Mesenchymal stem cell (in vitro differentiated cells and primary cell): ENCODE results near the gene DPYD.

Source experiments
- DNase-seq: peaks from one replicate; pipeline ENCODE4 v3.0.0-alpha.2; 2013
- H2AFZ ChIP-seq: one replicate; pipeline ENCODE4 v1.6.1; 2013; ENCODE audit warnings: low read depth, mild to moderate bottlenecking, control low read depth, inconsistent platforms, low read length, moderate library complexity
- H2AK5ac ChIP-seq: 2 replicates; pipeline ENCODE4 v1.6.1; 2013; ENCODE audit warnings: low read length, moderate library complexity, mild to moderate bottlenecking, inconsistent platforms; ENCODE audit not compliant: severe bottlenecking
- H2BK120ac ChIP-seq: one replicate; pipeline ENCODE4 v1.6.1; 2013; ENCODE audit warnings: low read depth, mild to moderate bottlenecking, inconsistent platforms, low read length, moderate library complexity
- H2BK12ac ChIP-seq, 2 experiments: one replicate each; pipeline ENCODE4 v1.6.1; 2013; ENCODE audit warnings: inconsistent platforms in 2 of 2, low read length in 2 of 2, mild to moderate bottlenecking in 2 of 2, moderate library complexity in 2 of 2, control low read depth in 1 of 2
- H2BK15ac ChIP-seq: one replicate; pipeline ENCODE4 v1.6.1; 2013; ENCODE audit warnings: mild to moderate bottlenecking, low read depth, inconsistent platforms; ENCODE audit not compliant: poor library complexity, severe bottlenecking
- H2BK5ac ChIP-seq: 2 replicates; pipeline ENCODE4 v1.6.1; 2013; ENCODE audit warnings: low read depth, mild to moderate bottlenecking, low read length, control low read depth, inconsistent platforms; ENCODE audit not compliant: poor library complexity, severe bottlenecking
- H3K14ac ChIP-seq, 2 experiments: one replicate each; pipeline ENCODE4 v1.6.1; 2013; ENCODE audit warnings: inconsistent platforms in 2 of 2, low read length in 2 of 2, control low read depth in 1 of 2, mild to moderate bottlenecking in 1 of 2, moderate library complexity in 1 of 2
- H3K18ac ChIP-seq, 2 experiments: one replicate each; pipeline ENCODE4 v1.6.1; 2013; ENCODE audit warnings: inconsistent platforms in 2 of 2, low read length in 2 of 2, control low read depth in 1 of 2, low read depth in 1 of 2, mild to moderate bottlenecking in 1 of 2
- H3K23ac ChIP-seq, 2 experiments: one replicate each; pipeline ENCODE4 v1.6.1; 2013; ENCODE audit warnings: inconsistent platforms in 2 of 2, low read length in 2 of 2, mild to moderate bottlenecking in 2 of 2, moderate library complexity in 2 of 2, control low read depth in 1 of 2
- H3K27ac ChIP-seq: 2 replicates; pipeline ENCODE4 v1.5.1; 2013; ENCODE audit warnings: mild to moderate bottlenecking, moderate library complexity, low read length, control low read depth, inconsistent platforms; ENCODE audit not compliant: poor library complexity, severe bottlenecking
- H3K27me3 ChIP-seq, 2 experiments: 2 replicates each; pipeline versions ENCODE4 v1.6.1 to v1.7.0; 2013; ENCODE audit warnings: low read length in 2 of 2, mild to moderate bottlenecking in 2 of 2, moderate library complexity in 2 of 2, control low read depth in 1 of 2, inconsistent platforms in 1 of 2; ENCODE audit not compliant: control insufficient read depth in 1 of 2, insufficient read depth in 1 of 2
- H3K36me3 ChIP-seq, 2 experiments: 2 replicates each; pipeline versions ENCODE4 v1.6.1 to v1.7.0; 2013; ENCODE audit warnings: low read length in 2 of 2, control low read depth in 1 of 2, inconsistent platforms in 1 of 2, low read depth in 1 of 2, mild to moderate bottlenecking in 1 of 2; ENCODE audit not compliant: insufficient read depth in 2 of 2, control insufficient read depth in 1 of 2
- H3K4ac ChIP-seq, 2 experiments: one replicate each; pipeline ENCODE4 v1.6.1; 2013; ENCODE audit warnings: inconsistent platforms in 2 of 2, low read length in 2 of 2, mild to moderate bottlenecking in 2 of 2, moderate library complexity in 2 of 2, control low read depth in 1 of 2, low read depth in 1 of 2
- H3K4me1 ChIP-seq: 2 replicates; pipeline ENCODE4 v1.6.1; 2013; ENCODE audit warnings: low read depth, low read length, control low read depth; ENCODE audit not compliant: control insufficient read depth, insufficient read depth
- H3K4me2 ChIP-seq: 2 replicates; pipeline ENCODE4 v1.6.1; 2013; ENCODE audit warnings: low read length, mild to moderate bottlenecking, inconsistent platforms; ENCODE audit not compliant: poor library complexity, severe bottlenecking
- H3K4me3 ChIP-seq, 2 experiments: 2 replicates each; pipeline versions ENCODE4 v1.5.1 to v1.7.0; 2013; ENCODE audit warnings: low read length in 2 of 2, mild to moderate bottlenecking in 2 of 2, control low read depth in 1 of 2, low read depth in 1 of 2; ENCODE audit not compliant: insufficient read depth in 1 of 2
- H3K79me1 ChIP-seq: replicated peaks from 2 replicates; pipeline ENCODE4 v1.6.1; 2013; ENCODE audit warnings: mild to moderate bottlenecking, control low read depth, low read length, inconsistent platforms; ENCODE audit not compliant: poor library complexity, severe bottlenecking
- H3K9ac ChIP-seq: 2 replicates; pipeline ENCODE4 v1.7.0; 2013; ENCODE audit warnings: mild to moderate bottlenecking, low read length, moderate library complexity
- H3K9me3 ChIP-seq: 2 replicates; pipeline ENCODE4 v1.7.0; 2013; ENCODE audit warnings: mild to moderate bottlenecking, low read length; ENCODE audit not compliant: control insufficient read depth
- H4K8ac ChIP-seq: one replicate; pipeline ENCODE4 v1.6.1; 2013; ENCODE audit warnings: inconsistent platforms, mild to moderate bottlenecking, low read length, moderate library complexity
- H4K91ac ChIP-seq: one replicate; pipeline ENCODE4 v1.6.1; 2013; ENCODE audit warnings: mild to moderate bottlenecking, low read length, inconsistent platforms
- WGBS: methylation state at CpG from one replicate; pipeline ENCODE4 v1.1.7; 2013; ENCODE audit warnings: mixed read lengths; 5-methylcytosine and 5-hydroxymethylcytosine counted together

The DPYD gene

DNA sequence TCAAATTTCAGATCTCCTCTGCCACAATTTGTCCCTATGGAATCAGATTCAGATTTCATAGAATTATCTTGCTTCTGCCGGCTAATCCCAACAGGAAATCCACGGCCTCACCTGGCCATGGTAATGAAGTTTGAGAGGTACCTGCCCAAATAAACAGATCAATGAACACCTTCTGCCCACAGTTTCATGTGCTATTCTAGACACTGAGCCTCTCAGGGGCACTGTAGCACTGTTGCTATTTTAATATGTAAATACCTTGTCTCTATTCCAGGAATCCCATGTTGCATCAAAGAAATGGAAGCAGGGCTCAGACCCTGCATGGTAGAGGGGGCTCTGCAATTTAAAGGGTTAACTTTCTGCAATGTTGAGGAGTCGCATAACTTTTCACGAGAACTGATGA lies 606.1 kb downstream of the DPYD start:
- H4K91ac ChIP-seq = no peak overlapping the region
- H3K9ac ChIP-seq = no peak overlapping the region
- H3K4me1 ChIP-seq = no peaks in the 10 kb centered on the region
- H2BK120ac ChIP-seq = no peak overlapping the region
- no peak overlapping the region for H3K4ac ChIP-seq
- no peak overlapping the region for H2BK5ac ChIP-seq
- no peak for DNase-seq
- no peak overlapping the region for H2AK5ac ChIP-seq
- 91% methylated on average over 4 of the region's 4 CpGs for WGBS
- no peak overlapping the region for H3K27ac ChIP-seq
- no peaks in the 10 kb centered on the region for H3K27me3 ChIP-seq
- H4K8ac ChIP-seq = no peak overlapping the region
- no peaks in the 10 kb centered on the region for H3K36me3 ChIP-seq
- no peak overlapping the region for H3K4me3 ChIP-seq
- H3K18ac ChIP-seq = no peak overlapping the region
- no peak overlapping the region for H3K23ac ChIP-seq
- H2AFZ ChIP-seq = no peak overlapping the region
- no peak overlapping the region for H3K4me2 ChIP-seq
- no peak overlapping the region for H2BK12ac ChIP-seq
- H2BK15ac ChIP-seq = no peak overlapping the region
- no peaks in the 10 kb centered on the region for H3K79me1 ChIP-seq
- H3K9me3 ChIP-seq = no peaks in the 10 kb centered on the region
- H3K14ac ChIP-seq = no peak overlapping the region

DNA sequence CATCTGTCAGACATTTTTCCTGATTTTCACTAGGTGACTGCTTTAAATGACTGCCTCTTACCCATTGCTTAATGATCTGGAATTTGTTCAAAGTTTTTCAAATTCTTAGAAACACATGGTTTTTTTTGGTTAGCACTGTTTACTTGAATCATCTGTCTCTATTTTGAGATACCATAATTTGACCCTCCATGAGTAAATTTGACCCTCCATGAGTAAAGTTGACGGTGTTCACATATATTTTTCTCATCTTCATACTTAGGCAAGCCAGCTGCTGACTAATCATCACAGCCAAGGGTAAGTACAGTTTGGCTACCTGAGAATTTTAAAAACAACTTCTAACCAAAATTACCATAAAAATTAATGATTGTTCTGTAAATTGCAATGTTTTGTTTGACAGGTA lies 612.7 kb downstream of the DPYD start:
- Histone ChIP-seq H3K9me3 (no peaks in the 10 kb centered on the region), H3K9ac (no peak overlapping the region), H3K4me3 (no peak overlapping the region), H3K27ac (no peak overlapping the region), H2AFZ (no peak overlapping the region), H2BK15ac (no peak overlapping the region), H3K4me1 (no peaks in the 10 kb centered on the region), H4K8ac (no peak overlapping the region), H2BK5ac (no peak overlapping the region), H4K91ac (no peak overlapping the region), H3K14ac (no peak overlapping the region), H2AK5ac (no peak overlapping the region), H2BK12ac (no peak overlapping the region), H3K18ac (no peak overlapping the region), H3K36me3 (peaks cover 0 to 14% of the 10 kb centered on the region in 2 experiments), H2BK120ac (no peak overlapping the region), H3K4ac (no peak overlapping the region), H3K23ac (no peak overlapping the region), H3K4me2 (no peak overlapping the region), H3K79me1 (no peaks in the 10 kb centered on the region), H3K27me3 (no peaks in the 10 kb centered on the region)
- 92% methylated on average over 1 of the region's 1 CpG for WGBS
- no peak for DNase-seq

DNA sequence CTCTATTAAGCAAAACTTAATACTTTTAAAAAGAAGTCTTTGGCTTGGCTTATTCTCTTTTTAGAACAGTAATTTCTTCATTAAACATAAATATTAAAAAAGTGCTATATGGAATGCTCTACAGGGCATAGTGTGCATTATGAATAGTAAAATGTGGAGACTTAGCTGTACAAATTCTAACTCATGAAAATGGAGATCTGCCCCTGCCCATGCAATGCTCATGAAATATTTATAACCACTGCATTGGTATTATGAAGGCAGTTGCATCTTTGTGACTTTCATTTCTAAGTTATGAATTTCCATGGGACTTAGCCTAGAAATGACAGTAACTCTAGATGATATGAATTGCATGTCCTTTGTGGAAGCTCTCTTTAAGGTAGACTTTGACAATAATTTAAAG lies 613.3 kb downstream of the DPYD start:
- no peak overlapping the region for H2AK5ac ChIP-seq
- no peak overlapping the region for H4K8ac ChIP-seq
- H3K79me1 ChIP-seq = no peaks in the 10 kb centered on the region
- no peak overlapping the region for H2BK120ac ChIP-seq
- H2BK15ac ChIP-seq = no peak overlapping the region
- H3K23ac ChIP-seq = no peak overlapping the region
- no peak overlapping the region for H3K4me3 ChIP-seq
- no peak overlapping the region for H3K9ac ChIP-seq
- no peaks in the 10 kb centered on the region for H3K9me3 ChIP-seq
- H3K14ac ChIP-seq = no peak overlapping the region
- no peak overlapping the region for H2AFZ ChIP-seq
- H3K4me1 ChIP-seq = no peaks in the 10 kb centered on the region
- H4K91ac ChIP-seq = no peak overlapping the region
- no peak overlapping the region for H2BK12ac ChIP-seq
- H3K4me2 ChIP-seq = no peak overlapping the region
- H3K36me3 ChIP-seq = peaks cover 0 to 14% of the 10 kb centered on the region in 2 experiments
- no peak overlapping the region for H2BK5ac ChIP-seq
- H3K4ac ChIP-seq = no peak overlapping the region
- no peak overlapping the region for H3K18ac ChIP-seq
- H3K27me3 ChIP-seq = no peaks in the 10 kb centered on the region
- no peak overlapping the region for H3K27ac ChIP-seq
- no peak for DNase-seq

DNA sequence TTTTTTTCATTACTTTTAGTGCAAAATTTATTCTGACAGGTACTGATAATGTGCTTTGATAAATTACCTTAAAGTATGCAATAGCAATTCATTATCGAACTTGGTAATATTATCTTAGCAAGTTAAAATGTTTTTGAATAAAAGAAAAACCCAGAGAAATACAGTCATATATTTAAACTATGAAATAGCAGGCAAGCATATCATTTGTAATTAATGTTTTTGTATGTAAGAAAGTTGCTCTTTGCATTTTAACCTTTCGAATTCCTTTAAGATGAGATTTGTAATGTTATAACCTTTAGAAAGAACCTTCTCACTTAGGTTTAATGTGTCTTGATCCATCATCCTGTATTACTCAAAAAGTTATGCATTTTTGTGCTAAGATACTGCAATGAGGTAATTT lies 613.7 kb downstream of the DPYD start:
- H3K14ac ChIP-seq = no peak overlapping the region
- H2BK12ac ChIP-seq = no peak overlapping the region
- no peak overlapping the region for H2BK15ac ChIP-seq
- H2BK5ac ChIP-seq = no peak overlapping the region
- H2BK120ac ChIP-seq = no peak overlapping the region
- H4K8ac ChIP-seq = no peak overlapping the region
- no peak overlapping the region for H3K18ac ChIP-seq
- no peak overlapping the region for H3K23ac ChIP-seq
- DNase-seq = no peak
- peaks cover 0 to 14% of the 10 kb centered on the region in 2 experiments for H3K36me3 ChIP-seq
- H3K4me1 ChIP-seq = no peaks in the 10 kb centered on the region
- no peak overlapping the region for H2AK5ac ChIP-seq
- no peak overlapping the region for H2AFZ ChIP-seq
- H3K9ac ChIP-seq = no peak overlapping the region
- H3K27me3 ChIP-seq = no peaks in the 10 kb centered on the region
- no peak overlapping the region for H4K91ac ChIP-seq
- no peaks in the 10 kb centered on the region for H3K79me1 ChIP-seq
- no peak overlapping the region for H3K4me3 ChIP-seq
- no peaks in the 10 kb centered on the region for H3K9me3 ChIP-seq
- H3K27ac ChIP-seq = no peak overlapping the region
- no peak overlapping the region for H3K4ac ChIP-seq
- H3K4me2 ChIP-seq = no peak overlapping the region
- no CpG with 5 or more reads among the region's 2 CpGs for WGBS
